ENCODE data around the gene PPP1R15A.
"Not testable (repeated sequence)": the region's sequence is repeated elsewhere in the genome, so short reads cannot be mapped to it uniquely, and the experiment has no call there.

The PPP1R15A gene

DNA sequence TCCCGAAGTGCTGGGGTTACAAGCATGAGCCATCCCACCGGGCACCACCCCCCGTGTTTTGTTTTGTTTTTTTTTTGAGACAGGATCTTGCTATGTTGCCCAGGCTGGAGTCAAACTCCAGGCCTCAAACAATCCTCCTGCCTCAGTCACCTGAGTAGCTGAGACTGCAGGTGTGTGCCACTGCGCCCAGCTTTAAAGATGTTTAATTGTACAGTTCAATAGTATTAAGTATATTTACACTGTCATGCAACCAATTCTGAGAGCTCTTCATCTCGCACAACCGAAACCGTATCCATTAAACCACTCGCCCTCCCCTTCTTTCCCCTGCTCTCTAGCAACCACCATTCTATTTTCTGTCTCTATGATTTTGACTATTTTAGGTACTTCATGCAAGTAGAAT is 43.5 kb downstream of the PPP1R15A start:
- no peak for DNase-seq (ENCODE audit: low read depth in 2 of 2)

DNA sequence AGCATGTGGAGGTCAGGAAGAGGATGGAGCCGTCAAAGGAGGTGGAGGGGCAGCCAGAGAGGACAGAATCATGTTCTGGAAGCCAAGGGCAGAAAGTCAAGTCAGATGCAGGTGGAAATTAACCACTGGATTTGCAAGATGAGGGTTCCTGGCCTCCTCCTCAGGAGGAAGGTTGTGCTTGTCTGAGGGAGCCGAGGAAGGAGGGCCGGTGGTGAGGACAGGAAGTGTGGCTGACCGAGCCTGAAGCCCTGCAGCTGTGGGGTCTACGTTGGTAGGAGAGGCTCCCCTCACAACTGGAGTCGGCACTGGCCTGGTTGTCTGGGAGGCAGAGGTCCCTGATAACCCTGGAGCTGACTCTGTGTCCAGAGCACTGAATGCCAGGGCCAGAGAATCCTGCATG is 45.9 kb downstream of the PPP1R15A start:
- DNase-seq (ENCODE audit: low read depth in 2 of 2): no peak

DNA sequence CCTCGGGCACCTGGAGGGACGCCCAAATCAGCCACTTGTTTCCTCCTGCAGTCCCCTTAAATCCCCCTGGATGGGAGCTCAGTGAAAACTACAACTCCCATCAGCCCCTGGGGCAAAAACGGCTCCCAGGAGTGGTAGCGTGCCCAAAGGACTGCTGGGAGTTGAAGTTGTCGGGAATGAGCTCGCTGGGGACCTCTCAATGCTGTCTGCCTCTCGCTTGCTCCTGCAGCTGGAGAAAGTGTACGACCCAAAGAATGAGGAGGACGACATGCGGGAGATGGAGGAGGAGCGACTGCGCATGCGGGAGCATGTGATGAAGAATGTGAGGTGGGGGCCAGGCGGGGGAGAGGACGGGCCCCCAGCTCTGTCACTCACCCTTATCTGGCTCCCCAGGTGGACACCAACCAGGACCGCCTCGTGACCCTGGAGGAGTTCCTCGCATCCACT is 46.6 kb downstream of the PPP1R15A start:
- DNase-seq (ENCODE audit: low read depth in 2 of 2): no peak

DNA sequence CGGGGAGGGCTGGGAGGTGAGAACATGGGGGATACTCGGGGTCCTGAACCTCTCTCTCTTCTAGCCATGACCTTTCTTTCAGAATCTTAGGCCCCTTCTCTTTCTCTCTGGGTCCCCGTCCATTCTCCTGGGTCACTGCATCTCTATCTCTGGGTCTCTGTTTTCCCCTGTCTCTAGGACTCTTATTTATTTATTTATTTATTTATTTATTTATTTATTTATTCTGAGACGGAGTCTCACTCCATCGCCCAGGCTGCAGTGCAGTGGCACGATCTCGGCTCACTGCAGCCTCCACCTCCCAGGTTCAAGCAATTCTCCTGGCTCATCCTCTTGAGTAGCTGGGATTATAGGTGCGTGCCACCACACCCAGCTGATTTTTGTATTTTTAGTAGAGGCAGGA is 47.0 kb downstream of the PPP1R15A start:
- not testable (repeated sequence) for DNase-seq (ENCODE audit: low read depth in 2 of 2)

DNA sequence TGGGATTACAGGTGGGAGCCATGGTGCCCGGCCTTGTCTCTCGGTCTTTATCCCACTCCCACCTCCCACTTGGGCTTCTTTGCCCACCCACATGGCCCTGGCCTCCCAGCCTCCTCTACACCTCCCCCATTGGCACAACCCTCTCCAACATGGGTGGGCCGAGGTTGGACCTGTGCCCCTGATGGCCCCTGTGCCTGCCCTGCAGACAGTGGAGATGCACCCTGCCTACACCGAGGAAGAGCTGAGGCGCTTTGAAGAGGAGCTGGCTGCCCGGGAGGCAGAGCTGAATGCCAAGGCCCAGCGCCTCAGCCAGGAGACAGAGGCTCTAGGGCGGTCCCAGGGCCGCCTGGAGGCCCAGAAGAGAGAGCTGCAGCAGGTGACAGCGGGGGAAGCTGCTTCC is 48.7 kb downstream of the PPP1R15A start:
- no peak for DNase-seq (ENCODE audit: low read depth in 2 of 2)

DNA sequence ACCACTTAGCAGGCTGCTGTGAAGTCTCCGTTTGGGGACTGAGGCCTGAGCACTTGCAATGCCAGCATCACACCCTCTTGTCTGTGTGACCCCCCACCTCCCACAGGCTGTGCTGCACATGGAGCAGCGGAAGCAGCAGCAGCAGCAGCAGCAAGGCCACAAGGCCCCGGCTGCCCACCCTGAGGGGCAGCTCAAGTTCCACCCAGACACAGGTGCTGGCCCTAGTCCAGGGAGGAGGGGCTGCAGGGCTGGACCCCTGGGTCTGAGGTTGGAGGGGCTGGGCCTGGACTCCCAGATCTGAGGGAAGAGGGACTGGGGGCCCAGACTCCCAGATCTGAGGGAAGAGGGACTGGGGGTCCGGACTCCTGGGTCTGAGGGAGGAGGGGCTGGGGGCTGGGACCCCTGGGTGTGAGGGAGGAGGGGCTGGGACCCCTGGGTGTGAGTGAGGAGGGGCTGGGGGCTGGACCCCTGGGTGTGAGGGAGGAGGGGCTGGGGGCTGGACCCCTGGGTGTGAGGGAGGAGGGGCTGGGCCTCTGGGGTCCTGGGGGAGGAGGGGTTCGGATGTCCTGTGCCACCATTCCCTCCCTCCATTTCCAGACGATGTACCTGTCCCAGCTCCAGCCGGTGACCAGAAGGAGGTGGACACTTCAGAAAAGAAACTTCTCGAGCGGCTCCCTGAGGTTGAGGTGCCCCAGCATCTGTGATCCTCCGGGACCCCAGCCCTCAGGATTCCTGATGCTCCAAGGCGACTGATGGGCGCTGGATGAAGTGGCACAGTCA is 49.7 kb downstream of the PPP1R15A start:
- no peak for DNase-seq (ENCODE audit: low read depth in 2 of 2)

DNA sequence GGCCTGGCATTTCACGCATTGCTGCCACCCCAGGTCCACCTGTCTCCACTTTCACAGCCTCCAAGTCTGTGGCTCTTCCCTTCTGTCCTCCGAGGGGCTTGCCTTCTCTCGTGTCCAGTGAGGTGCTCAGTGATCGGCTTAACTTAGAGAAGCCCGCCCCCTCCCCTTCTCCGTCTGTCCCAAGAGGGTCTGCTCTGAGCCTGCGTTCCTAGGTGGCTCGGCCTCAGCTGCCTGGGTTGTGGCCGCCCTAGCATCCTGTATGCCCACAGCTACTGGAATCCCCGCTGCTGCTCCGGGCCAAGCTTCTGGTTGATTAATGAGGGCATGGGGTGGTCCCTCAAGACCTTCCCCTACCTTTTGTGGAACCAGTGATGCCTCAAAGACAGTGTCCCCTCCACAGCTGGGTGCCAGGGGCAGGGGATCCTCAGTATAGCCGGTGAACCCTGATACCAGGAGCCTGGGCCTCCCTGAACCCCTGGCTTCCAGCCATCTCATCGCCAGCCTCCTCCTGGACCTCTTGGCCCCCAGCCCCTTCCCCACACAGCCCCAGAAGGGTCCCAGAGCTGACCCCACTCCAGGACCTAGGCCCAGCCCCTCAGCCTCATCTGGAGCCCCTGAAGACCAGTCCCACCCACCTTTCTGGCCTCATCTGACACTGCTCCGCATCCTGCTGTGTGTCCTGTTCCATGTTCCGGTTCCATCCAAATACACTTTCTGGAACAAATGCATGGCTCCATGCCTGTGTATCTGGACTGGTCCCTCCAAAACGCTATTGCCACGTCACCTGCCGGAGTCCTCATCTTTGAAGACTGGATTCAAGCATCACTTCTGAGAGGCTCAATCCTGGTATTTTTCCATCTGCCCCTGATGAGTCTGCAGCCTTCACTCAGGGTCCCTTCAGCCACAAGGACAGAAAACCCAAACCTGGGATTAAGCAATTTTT is 50.6 kb downstream of the PPP1R15A start:
- no peak for DNase-seq (ENCODE audit: low read depth in 2 of 2)

DNA sequence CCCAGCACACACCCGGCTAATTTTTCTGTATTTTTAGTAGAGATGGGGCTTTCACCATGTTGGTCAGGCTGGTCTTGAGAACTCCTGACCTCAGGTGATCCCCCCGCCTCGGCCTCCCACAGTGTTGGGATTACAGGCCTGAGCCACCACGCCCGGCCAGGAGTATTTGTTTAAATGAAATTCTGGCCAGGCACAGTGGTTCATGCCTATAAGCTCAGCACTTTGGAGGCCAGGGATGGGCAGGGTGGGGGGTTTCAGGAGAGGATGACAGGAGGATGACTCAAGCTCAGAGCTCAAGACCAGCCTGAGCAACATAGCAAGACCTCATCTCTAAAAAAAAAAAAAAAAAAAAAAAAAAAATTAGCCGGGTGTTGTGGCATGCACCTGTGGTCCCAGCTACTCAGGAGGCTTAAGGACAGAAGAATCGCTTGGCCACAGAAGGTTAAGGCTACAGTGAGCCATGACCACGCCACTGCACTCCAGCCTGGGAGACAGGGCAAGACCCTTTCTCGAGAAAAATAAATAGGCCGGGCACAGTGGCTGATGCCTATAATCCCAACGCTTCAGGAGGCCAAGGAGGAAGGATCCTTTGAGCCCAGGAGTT is 53.1 kb downstream of the PPP1R15A start:
- DNase-seq (ENCODE audit: low read depth in 2 of 2): no peak
